ENCODE results near the gene AQP12A.

AQP12A gene

DNA sequence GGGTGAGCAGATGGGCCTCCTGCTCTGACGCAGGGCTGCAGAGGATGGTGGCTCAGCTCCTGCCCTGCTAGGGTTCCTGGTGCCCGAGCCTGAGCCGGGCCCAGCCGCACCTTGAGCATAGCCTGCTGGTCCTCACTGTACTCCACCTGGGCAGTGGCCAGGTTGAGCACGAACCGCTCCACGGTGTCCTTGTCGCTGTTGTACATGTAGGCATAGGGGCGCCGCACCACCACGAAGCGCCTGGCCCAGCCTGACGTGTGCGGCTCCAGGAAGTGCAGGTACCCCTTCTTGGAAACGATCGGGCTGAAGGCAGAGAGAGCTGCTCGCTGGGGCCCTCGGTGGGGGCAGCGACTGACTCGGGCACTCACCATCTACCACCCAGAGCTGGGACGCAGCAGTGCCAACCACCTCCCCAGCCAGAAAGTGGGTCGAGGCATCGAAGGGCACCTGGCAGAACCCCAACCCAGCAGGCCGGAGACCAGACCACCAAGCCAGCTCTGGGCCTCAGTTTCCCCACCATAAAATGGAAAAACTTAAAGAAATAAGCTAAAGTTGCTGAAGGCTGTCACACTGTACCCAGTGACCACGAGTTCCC, 27.3 kb downstream of the AQP12A start:
- no peak overlapping the region for H3K4me3 ChIP-seq (ENCODE audit: low read depth, low read length)

DNA sequence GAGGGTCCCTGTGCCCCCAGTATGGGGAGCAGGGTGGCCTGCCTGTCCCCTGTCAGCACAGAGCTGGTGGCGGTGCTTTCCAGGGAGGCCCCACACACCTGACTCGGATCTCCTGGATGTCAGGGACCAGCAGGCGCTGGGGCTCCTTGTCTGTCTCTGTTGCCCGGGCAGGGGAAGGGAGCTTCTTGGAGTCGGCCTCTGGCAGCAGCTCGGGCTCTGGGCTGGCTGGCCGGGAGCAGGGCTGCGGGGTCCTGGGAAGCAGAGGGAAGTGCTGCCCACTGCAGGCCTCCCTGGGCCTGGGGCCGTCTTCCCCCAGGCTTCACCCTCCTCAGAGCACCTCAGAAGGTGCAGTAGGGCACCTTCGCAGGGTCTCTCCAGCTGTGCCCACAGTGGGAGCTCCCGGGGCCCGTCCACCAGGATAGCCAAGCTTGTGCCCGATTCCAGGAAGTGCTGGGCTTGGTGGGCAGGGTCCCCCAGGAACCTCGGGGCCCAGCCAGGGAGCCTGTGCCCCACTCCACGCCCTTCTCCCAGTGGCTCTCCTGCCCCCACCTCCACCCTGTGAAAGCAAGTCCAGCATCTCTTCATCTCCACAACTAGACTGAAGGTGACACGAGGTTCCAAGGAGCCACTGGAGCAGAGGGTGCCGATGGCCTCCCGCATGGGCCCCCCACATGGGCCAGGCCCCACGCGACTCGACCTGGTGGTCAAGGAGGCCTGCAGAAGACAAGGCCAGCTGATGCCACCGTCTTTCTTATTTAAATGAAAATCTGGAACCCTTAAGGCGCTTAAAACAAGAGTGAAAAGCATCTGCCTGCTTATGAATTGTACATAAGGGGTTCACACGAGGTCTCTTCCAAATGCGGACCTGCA, 28.2 kb downstream of the AQP12A start:
- no peak overlapping the region for H3K4me3 ChIP-seq (ENCODE audit: low read depth, low read length)
- no peak for DNase-seq (ENCODE audit: low read depth)

More for the DNA sequence above, 27.3 kb downstream of the AQP12A start:
- DNase-seq (ENCODE audit: low read depth): no peak

DNA sequence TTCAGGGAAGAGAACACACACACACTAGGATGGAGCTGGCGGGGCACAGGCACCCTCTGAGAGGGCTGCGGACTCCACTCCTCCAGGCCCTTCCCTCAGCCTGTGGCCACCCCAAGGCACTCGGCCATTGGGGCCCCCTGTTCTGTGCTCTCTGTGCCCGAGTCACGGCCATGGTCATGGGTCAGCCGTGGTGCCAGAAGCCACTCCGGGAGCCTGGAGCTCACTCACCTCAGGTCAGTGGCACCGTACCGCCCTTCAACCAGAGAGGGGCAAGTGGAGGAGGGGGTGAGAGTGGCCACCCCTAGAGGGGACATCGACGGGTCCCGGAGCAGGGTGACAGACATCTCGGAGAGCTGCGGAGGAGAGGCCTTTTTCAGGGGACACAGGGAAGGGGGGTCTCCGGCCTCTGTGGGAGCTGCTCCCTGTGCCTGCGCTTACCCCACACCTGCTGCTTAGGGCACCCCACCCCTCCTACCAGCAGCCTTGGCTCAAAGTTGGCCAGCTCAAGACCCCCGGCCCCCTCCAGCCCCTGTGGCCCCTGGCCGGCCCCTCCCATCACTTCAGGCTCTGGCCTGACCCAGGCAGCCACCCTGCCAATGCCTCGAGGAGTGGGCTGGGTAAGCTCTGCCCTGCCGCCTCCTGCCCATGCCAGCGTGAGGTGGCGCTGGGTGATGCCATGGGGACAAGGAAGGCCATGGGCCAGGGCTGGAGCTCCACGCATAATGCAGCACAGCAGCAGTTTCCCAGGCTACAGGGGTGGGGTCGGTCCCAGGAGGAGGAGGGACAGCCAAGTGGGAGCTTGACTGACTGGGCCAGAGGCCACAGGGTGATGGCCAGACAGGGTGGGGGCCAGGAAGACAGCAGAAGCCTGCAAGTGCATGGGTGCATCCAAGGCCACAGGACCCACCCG, 29.3 kb downstream of the AQP12A start:
- no peak overlapping the region for H3K4me3 ChIP-seq (ENCODE audit: low read depth, low read length)
- DNase-seq (ENCODE audit: low read depth): no peak

DNA sequence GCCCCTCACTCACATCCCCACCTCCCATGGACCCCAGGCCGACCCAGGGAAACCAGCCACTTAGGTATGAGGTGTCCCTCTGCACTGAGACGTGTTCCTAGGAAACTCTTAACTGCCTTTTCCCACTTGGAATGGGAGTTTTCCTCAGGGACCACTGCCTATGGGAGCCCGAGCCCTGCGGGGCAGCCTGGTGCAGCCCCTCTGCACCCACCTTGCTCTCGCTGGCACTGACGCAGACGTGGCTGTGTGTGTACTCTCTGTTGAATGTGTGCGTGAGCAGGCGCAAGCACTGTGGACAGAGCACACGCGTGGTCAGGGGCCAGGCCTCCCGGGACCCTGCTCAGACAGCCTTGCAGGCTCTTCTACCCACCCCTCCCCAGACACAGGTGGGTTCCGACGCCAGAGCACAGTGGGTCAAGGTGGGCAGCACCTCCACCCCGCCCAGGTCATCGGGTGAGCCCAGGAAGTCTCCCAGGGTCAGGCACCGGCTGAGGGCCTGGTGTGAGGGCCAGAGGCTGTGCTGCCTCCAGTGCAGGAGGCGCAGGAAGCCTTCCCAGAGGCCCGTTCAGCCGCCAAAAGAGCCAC, 30.0 kb downstream of the AQP12A start:
- no peak for DNase-seq (ENCODE audit: low read depth)
- H3K4me3 ChIP-seq (ENCODE audit: low read depth, low read length): no peak overlapping the region

DNA sequence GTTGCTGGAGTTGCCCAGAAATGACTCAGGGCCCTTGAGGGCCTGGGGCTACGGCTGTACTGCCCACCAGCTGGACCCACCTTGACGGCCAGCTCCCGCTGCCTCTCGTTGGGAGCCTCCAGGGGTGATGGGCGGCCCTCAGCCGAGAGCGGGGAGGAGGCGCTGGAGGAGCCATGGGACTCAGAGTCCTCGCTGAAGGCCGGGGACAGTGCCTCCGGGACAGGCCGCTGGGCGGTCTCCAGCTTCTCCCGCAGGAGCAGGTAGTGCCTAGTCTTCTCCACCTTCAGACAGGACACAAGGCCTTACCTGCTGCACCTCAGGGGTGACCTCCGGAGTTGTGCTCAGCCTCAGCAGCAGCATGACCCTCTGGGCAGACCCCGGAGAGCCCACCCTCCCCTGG, 30.7 kb downstream of the AQP12A start:
- DNase-seq (ENCODE audit: low read depth): no peak
- no peak overlapping the region for H3K4me3 ChIP-seq (ENCODE audit: low read depth, low read length)

DNA sequence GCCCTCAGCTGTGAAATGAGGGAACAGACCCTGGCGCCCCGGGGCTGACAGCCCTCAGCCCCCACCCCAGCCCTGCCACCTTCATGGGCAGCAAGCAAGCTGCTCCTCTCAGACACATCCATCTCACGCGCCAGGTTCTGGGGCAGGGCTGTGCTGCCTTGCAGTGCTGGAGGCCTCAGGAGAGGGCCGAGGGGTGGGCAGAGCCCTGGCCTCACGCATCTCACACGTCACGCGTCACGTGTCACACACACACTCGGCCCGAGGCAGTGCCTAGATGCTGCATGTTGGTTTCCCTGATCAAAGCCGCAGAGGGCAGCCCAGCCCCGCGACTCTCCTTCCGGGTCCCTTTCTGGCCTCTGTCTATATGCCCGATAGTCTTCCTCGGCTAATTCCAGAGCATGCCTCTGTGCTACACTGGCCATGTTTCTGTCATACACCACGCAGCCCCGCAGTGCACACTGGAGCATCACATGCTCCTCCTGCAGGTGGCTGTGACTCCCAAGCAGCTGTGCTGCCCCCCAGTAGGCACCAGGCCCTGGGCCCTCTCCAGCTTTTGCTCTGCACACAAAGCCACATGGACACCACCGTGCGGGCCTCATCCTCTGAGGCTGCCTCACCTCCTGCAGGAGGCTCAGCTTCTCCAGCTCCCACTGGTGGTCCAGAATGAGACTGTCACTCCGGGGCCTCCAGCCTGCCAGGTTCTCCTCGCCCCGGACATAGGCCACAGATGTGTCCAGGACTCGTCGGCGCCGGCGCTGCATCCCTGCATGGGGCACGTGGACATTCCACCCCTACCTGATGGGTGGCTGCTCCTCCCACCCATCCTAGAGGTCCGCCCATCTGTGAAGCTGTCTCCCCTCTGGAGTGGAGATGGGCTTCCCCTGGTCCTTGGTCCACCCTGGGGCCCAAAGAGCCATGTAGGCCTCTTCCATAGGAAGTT, 31.4 kb downstream of the AQP12A start:
- DNase-seq (ENCODE audit: low read depth): no peak
- no peak overlapping the region for H3K4me3 ChIP-seq (ENCODE audit: low read depth, low read length)

DNA sequence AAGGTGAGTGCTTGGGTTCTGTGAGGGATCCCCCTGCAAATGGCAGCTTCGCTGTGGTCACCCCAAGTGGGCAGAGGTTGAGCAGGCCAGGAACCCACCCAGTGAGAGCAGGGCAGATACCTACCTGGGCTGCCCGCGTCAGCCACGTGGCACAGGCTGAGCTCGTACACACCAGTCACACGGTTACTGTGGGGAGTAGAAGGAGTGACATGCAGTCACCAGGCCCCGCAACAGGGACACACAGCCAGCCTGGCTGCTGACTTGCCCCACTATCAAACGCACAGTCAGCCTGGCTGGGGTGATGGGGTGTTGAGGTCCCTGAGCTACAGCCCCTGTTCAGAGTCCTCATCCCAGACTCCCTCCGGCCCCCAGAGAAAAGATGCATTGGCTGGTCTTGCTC, 32.2 kb downstream of the AQP12A start:
- no peak overlapping the region for H3K4me3 ChIP-seq (ENCODE audit: low read depth, low read length)
- no peak for DNase-seq (ENCODE audit: low read depth)

DNA sequence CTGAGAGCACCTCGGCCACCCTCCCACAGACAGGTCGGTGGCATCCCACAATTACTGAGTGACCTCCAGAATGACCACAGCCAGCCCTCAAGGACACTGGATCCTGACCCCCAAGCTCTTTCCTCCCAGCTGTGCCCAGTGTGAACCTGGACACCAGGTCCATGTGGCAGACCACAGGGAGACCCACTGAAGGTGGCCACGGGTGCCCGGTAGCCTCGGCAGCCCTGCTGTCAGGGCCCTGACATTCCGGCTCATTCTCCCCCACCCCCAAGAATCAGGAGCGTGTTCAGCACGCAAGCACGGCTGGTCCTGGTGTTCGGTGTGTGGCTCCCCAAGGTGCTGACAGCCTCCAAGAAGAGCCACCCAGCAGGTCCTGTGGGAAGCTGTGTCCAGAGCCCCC, 32.8 kb downstream of the AQP12A start:
- no peak overlapping the region for H3K4me3 ChIP-seq (ENCODE audit: low read depth, low read length)

DNA sequence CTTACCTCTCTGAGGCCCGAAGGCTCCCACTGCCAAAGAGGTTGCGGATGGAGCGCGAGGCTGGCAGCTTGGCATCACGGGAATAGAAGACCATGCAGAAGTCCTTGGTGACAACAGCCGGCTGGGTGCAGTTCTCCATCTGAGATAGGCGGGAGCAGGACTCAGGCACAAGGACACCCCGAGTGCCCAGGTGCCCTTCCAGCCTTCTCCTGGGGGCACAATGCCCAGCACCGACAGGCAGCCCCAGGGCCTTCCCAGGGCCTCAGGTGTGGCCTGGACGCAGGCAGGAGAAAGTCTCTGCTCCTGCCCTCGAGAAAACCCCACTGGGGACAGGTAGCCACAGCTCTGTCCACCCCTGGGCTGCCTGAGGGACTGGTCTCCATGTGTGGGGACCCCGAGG, 33.6 kb downstream of the AQP12A start:
- no peak overlapping the region for H3K4me3 ChIP-seq (ENCODE audit: low read depth, low read length)
- DNase-seq (ENCODE audit: low read depth): no peak

More for the DNA sequence above, 32.8 kb downstream of the AQP12A start:
- DNase-seq (ENCODE audit: low read depth): no peak

DNA sequence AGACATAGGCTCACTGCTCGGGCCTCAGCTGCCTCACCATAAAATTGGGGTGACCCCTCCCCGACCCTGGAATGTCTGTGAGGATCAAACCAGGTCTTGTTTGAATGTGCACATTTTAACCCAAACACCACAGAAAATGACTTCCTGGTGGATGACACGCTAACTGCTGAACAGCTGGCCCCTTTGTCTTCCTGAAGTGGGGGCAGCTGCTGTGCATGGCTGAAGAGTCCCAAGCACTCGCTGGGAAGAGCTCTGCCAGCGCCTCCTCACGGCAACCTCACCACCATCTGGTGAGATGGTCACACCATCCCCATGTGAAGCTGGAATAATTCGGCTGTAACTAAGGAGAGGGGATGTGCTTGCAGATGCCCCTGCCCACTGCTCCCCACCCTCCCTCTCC, 34.0 kb downstream of the AQP12A start:
- no peak overlapping the region for H3K4me3 ChIP-seq (ENCODE audit: low read depth, low read length)
- DNase-seq (ENCODE audit: low read depth): no peak

DNA sequence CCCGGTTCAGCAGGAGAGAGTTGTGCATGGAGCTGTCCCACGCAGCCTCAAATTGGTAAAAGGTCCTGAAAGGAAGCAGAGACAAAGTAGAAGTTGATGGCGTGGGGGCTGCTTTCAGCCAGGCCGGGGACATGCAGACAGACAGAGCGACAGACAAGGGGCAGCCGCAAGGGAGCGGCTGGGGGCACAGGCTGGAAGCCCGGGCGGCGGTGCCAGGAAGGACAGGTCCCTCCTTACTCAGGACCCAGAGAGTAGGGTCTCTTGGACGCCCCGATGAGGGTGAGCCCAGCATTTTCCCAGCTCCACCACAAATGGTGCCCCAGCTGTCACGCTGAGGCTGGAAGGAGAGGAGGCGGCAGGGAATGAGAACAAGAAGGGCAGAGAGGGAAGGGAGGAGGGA, 35.2 kb downstream of the AQP12A start:
- H3K4me3 ChIP-seq (ENCODE audit: low read depth, low read length): no peak overlapping the region
- no peak for DNase-seq (ENCODE audit: low read depth)

DNA sequence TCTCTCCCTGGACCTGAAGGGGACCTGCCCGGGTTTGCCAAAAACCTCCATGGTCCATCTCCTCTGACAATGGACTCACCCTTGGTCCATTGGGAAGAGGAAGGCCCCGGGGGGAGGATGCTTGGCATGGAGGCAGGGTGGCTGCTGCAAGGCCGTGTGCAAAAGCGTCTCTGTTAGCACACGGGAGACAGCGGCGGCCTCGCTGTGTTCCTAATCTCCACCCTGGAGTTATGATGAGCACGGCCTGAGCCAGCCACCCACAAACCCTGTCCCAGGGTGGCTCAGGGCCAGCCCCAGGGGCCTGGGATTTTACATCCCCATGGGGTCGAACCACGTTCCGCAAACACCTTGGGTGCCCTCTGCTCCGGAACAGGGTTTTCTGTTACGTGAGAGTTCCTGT, 35.8 kb downstream of the AQP12A start:
- no peak overlapping the region for H3K4me3 ChIP-seq (ENCODE audit: low read depth, low read length)
- no peak for DNase-seq (ENCODE audit: low read depth)

DNA sequence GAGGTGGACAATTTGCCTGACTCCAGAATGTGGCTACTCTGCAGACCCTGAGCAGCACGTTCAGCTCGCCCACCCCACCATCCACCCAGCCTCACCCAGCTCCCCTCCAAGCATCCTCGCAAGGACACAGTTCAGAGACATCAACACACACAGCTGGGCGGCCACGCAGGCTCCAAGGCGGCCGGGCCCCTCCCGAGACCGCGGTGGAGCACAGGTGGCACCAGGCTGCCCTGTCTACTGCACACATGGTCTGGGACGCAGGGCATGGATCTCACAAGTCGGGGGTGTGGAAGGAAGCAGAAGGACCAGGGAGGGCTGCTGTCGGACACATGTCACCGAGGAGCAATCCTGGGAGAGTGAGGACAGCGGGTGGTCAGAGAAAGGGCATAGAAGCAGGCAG, 36.2 kb downstream of the AQP12A start:
- no peak overlapping the region for H3K4me3 ChIP-seq (ENCODE audit: low read depth, low read length)
- DNase-seq (ENCODE audit: low read depth): no peak

DNA sequence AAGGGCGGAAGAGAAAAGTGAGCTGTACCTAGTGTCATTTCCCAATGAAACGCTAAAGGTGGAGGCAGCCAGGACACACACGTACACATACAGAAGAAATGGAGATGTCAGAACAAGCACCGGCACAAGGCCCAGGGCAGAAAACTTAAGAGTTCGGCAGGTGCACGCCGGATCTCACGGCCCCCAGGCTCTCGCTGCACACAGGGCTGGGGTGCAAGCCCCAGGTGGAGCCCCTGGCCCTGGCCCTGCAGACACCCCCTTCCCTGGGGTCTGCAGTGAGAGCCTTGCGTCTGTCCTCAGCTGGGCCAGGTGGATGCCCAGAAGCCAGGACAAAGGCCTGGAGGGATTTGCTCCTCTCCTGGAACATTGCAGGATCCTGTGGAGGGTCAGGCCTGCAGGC, 36.7 kb downstream of the AQP12A start:
- H3K4me3 ChIP-seq (ENCODE audit: low read depth, low read length): no peak overlapping the region
- no peak for DNase-seq (ENCODE audit: low read depth)

DNA sequence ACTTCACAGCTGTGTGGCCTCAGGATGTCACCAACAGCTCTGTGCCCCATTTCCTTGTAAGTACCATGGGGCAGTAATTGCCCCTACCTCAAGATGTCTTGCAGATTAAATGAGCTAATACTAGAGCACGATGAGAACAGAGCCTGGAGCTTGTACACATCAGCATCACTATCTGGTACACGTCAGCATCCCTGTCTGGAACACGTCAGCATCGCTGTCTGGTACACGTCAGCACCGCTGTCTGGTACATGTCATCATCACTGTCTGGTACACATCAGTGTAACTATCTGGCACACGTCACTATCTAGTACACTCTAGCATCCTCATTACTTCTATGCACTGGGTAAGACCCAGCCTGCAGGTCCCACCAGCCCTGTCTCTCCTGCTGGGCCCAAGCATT, 37.2 kb downstream of the AQP12A start:
- DNase-seq (ENCODE audit: low read depth): no peak
- H3K4me3 ChIP-seq (ENCODE audit: low read depth, low read length): no peak overlapping the region

DNA sequence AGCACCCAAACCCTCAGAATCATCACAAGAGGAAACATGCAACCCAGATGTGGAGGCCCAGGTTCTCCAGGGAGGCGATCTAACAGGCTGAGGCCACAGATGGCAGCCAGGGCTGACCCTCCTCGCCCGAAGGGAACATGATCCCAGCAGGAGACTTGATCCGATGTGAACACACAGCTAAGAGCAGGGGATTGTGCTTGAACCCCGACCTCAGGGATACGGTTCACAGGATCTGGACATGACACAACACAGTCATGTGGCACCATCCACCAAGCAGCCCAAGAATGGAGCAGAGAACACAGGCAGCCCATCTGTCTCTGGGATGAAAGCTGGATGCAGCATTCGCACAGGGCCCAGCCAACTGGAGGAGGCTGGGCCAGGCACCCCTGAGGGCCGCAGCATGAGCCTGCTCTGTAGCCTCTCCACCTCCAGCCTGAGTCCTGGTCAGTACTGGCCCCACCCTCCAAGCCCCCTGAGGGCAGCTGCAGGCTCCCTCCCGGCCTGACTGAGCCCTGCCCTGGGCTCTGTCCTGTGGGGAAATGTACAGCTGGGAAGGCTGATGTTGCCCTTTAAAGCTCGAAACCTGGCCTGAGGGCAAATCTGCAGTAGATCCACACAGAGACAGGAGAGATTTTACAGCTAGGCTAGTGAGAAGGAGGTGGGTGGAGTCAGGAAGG, 39.0 kb downstream of the AQP12A start:
- H3K4me3 ChIP-seq (ENCODE audit: low read depth, low read length): no peak overlapping the region
- no peak for DNase-seq (ENCODE audit: low read depth)

DNA sequence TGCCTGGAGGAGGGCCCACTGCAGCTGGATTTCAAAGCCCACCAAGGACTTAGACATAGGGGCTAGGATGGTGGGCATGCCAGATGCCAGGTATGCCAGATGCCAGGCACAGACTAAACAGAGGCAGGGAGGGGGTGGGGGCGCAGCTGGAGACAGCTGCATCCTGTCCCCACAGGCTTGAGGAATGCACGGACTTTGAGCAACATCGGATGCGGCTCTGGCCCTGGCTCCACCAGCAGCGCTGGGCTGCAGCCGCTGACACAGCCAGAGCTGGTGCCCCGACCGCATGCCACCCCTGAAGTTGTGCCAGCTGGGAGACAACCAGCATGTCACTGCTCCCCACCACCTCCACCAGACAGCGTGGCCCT, 39.5 kb downstream of the AQP12A start:
- DNase-seq (ENCODE audit: low read depth): no peak
- no peak overlapping the region for H3K4me3 ChIP-seq (ENCODE audit: low read depth, low read length)

DNA sequence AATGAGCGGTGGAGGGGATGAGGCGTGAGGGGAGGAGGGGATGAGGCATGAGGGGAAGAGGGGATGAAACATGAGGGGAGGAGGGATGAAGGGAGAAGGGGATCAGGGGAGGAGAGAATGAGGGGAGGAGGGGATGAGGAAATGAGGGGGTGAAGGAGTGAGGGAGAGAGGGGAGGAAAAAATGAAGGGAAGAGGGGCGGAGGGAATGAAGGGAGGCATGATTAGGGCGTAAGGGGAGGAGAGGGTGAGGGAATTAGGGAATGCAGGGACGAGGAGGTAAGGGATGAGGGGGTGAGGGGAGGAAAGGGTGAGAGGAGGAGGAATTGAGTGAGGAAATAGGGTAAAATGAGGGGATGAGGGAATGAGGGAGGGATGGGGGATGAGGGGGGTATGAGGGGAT, 40.5 kb downstream of the AQP12A start:
- H3K4me3 ChIP-seq (ENCODE audit: low read depth, low read length): no peak overlapping the region
- DNase-seq (ENCODE audit: low read depth): no peak

Measured in skeletal muscle cell (primary cell).